Activated CD4-positive, alpha-beta T cell treated with anti-CD3 and anti-CD28 coated beads, Interleukin-2, amount 10 ng/mL, durations not matched to agents 24 days and 14 days (primary cell): Measurements from ENCODE around the gene RPS6KA3. TPM values are rescaled to one million over a fixed set of nuclear protein-coding genes. Genes with fewer than 3 reads are reported as not detected.

ENCODE experiments used
- DNase-seq: peaks from one replicate; pipeline ENCODE4 v3.0.0; 2022
- H3K27ac Mint-ChIP-seq: one replicate; pipeline ENCODE4 v1.8.0; 2022; ENCODE audit warnings: mild to moderate bottlenecking, mixed read lengths
- H3K27me3 Mint-ChIP-seq: one replicate; pipeline ENCODE4 v1.8.0; 2022; ENCODE audit warnings: mixed read lengths
- H3K36me3 Mint-ChIP-seq: one replicate; pipeline ENCODE4 v1.8.0; 2022; ENCODE audit warnings: low read depth, mild to moderate bottlenecking, mixed read lengths
- H3K4me1 Mint-ChIP-seq: one replicate; pipeline ENCODE4 v1.8.0; 2021; ENCODE audit warnings: mixed read lengths
- H3K4me3 Mint-ChIP-seq: one replicate; pipeline ENCODE4 v1.8.0; 2022; ENCODE audit warnings: mild to moderate bottlenecking, moderate library complexity, mixed read lengths
- H3K9me3 Mint-ChIP-seq: one replicate; pipeline ENCODE4 v1.8.0; 2021; ENCODE audit warnings: mixed read lengths
- intact Hi-C: fragments of 100-400 bp; cut with micrococcal nuclease; formaldehyde crosslinking; loops from one replicate; pipeline ENCODE4 v1.15.1; 2023
- total RNA-seq: library from RNA; stranded (reverse); gene quantifications from 2 replicates; pipeline ENCODE4 v1.2.3, GENCODE V29; 2022

RPS6KA3 gene
- 49.8 and 51.1 TPM in 2 replicates for total RNA-seq

DNA sequence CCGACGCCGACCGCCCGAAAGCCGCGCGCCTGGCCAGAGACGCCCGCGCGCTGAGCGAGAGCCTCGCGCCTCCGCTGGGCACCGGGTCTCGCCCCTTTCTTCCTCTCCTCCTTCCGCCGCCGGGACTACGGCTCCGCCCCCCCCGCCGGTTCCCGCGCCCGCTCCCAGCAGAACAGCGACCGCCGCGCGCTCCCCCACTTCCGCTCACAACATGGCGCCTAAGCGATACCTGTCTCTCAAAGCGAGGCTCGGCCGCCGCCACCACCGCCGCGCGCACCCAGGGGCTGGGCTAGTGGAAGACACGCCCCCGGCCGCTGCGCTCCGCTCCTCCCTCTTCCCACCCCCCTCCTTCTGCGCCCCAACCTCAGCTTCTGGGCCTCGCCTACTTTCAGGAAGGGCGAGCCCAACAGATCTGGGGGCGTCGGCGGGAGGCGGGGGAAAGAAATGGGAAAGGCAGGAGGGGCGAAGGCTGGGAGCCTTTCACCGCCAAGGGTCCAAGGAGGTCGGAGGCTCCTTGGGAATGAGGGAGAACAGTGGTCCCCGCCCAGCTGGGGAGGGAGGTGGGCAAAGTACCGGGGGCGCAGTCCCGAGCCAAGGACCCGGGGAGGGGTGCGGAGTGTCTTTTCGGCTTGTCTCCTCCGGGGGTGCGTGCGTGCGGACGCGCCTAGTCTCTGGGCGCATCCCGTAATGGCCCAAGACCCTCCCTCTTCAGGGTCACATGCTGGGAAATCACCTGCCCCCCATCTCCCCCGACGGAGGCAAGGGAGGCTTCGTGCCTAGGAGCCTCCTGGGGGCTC, at the start of gene RPS6KA3:
Gene RPS6KA3, minus strand, starts transcription at position 100 of the 797 bp plus-strand sequence. CDS start 277 bp downstream, outside the sequence.
- intact Hi-C loops: loop anchor here (2.0 to 10.0 kb wide), 7 partner anchors 65 to 1108 kb away; partner anchors contain the start of genes CNKSR2 and EIF1AX
- peaks cover 5% of the 10 kb centered on the region for H3K36me3 Mint-ChIP-seq
- H3K27me3 Mint-ChIP-seq: peaks cover 7% of the 10 kb centered on the region
- peak within 1 kb of the TSS; percentile 92 for H3K4me3 Mint-ChIP-seq
- peaks cover 12% of the 10 kb centered on the region for H3K4me1 Mint-ChIP-seq
- peak within 1 kb of the TSS; percentile 96 for H3K27ac Mint-ChIP-seq
- DNase-seq: peak; percentile 96
- H3K9me3 Mint-ChIP-seq: no peaks in the 10 kb centered on the region

- H3K27ac Mint-ChIP-seq: no peak overlapping the region
- DNase-seq: no peak
- no peaks in the 10 kb centered on the region for H3K36me3 Mint-ChIP-seq
- intact Hi-C loops: no loop called here
- H3K27me3 Mint-ChIP-seq: peaks cover 2% of the 10 kb centered on the region
- no peaks in the 10 kb centered on the region for H3K9me3 Mint-ChIP-seq
- H3K4me1 Mint-ChIP-seq: peaks cover 3% of the 10 kb centered on the region
- H3K4me3 Mint-ChIP-seq: no peak overlapping the region
Observed at GRCh38 chrX:20315140-20315539, 48.4 kb upstream of the RPS6KA3 start.

- DNase-seq: no peak
- Mint-ChIP-seq H3K9me3 (no peaks in the 10 kb centered on the region), H3K4me1 (peaks cover 3% of the 10 kb centered on the region), H3K36me3 (no peaks in the 10 kb centered on the region), H3K27ac (no peak overlapping the region), H3K27me3 (peaks cover 3% of the 10 kb centered on the region), H3K4me3 (no peak overlapping the region)
- intact Hi-C loops: no loop called here
Observed at GRCh38 chrX:20313899-20314298, 47.2 kb upstream of the RPS6KA3 start.

- H3K4me3 Mint-ChIP-seq: no peak overlapping the region
- no peaks in the 10 kb centered on the region for H3K9me3 Mint-ChIP-seq
- DNase-seq: no peak
- H3K36me3 Mint-ChIP-seq: no peaks in the 10 kb centered on the region
- H3K27me3 Mint-ChIP-seq: peaks cover 4% of the 10 kb centered on the region
- no peak overlapping the region for H3K27ac Mint-ChIP-seq
- intact Hi-C loops: no loop called here
- peaks cover 3% of the 10 kb centered on the region for H3K4me1 Mint-ChIP-seq
Observed at GRCh38 chrX:20312018-20312417, 45.3 kb upstream of the RPS6KA3 start.

DNA sequence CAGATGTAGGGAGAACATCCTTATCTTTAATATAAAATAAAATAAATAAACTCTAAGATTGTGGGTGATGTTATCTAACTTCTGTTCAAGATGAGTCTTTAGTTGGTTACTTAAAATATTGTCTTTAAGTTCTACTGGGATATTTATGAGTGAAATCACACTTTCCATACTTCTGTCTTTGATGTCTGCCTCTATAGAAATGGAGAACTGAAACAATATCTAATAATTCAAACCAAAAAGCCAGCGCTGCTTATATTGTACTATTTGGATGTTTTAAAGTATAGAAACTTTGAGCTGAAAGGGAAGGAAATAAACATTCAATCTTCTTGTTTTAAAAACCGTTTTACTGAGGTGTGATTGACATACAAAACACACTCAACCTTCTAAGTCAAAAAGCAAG, 44.8 kb upstream of the RPS6KA3 start:
- no peak overlapping the region for H3K27ac Mint-ChIP-seq
- no peaks in the 10 kb centered on the region for H3K9me3 Mint-ChIP-seq
- DNase-seq: no peak
- H3K36me3 Mint-ChIP-seq: no peaks in the 10 kb centered on the region
- intact Hi-C loops: no loop called here
- H3K4me1 Mint-ChIP-seq: peaks cover 3% of the 10 kb centered on the region
- no peak overlapping the region for H3K4me3 Mint-ChIP-seq
- H3K27me3 Mint-ChIP-seq: peaks cover 4% of the 10 kb centered on the region

DNA sequence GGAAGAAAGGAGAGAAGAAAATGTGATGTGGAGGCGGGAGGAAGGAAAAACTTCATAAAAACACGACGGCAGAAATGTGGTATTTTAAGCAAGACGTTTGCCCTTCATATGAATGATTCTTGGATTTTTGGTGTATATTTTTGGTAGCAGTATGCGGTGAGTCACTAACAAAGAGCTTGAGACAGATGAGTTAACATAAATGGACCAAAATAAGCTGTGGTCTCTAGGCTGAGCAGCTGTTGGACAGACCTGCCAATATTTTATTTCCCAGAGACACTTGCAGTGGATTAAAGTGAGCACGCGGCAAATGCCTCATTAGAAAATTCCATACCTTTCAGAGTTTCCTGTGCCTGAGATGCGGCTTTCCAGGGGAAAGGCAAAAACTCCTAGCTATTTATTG, 43.1 kb upstream of the RPS6KA3 start:
- Mint-ChIP-seq H3K36me3 (no peaks in the 10 kb centered on the region), H3K4me3 (no peak overlapping the region)

GRCh38 chrX:20306668-20307067, 40.0 kb upstream of the RPS6KA3 start:
- no peak overlapping the region for H3K27ac Mint-ChIP-seq
- no peaks in the 10 kb centered on the region for H3K4me1 Mint-ChIP-seq
- no peak for DNase-seq
- no peaks in the 10 kb centered on the region for H3K36me3 Mint-ChIP-seq
- H3K4me3 Mint-ChIP-seq: no peak overlapping the region
- H3K9me3 Mint-ChIP-seq: no peaks in the 10 kb centered on the region
- H3K27me3 Mint-ChIP-seq: peaks cover 10% of the 10 kb centered on the region
- intact Hi-C loops: loop anchor here (10.0 kb wide), 1 partner anchor 68 kb away; no protein-coding TSS in a partner anchor

More for the DNA sequence above, 43.1 kb upstream of the RPS6KA3 start:
- no peak for DNase-seq
- Mint-ChIP-seq H3K27me3 (peaks cover 7% of the 10 kb centered on the region), H3K9me3 (no peaks in the 10 kb centered on the region), H3K4me1 (no peaks in the 10 kb centered on the region), H3K27ac (no peak overlapping the region)
- intact Hi-C loops: loop anchor here (10.0 kb wide), 1 partner anchor 65 kb away; no protein-coding TSS in a partner anchor

DNA sequence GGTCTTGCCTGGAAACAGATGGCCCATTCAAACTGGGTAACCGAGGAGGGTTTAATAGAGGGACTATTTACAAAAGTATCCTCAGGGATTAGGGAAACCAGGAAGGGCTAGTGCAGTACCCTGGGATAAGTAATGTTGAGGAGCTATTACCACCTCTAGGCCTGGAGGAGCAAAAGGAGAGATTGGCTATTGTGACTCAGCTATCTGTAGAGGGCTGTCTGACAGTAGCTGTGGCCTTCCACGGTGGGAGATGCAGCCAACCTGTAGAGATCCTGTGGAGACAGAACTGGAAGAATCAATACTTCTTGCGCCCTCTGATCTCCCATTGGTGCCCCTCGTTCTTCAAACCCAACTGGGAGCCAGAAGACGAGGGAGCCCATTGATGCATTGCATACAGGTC, 34.1 kb upstream of the RPS6KA3 start:
- peak; percentile 54 for DNase-seq
- intact Hi-C loops: loop anchor here (10.0 kb wide), 1 partner anchor 74 kb away; no protein-coding TSS in a partner anchor
- Mint-ChIP-seq H3K36me3 (no peaks in the 10 kb centered on the region), H3K4me3 (no peak overlapping the region), H3K4me1 (peaks cover 1% of the 10 kb centered on the region), H3K9me3 (no peaks in the 10 kb centered on the region), H3K27me3 (peaks cover 20% of the 10 kb centered on the region), H3K27ac (no peak overlapping the region)

DNA sequence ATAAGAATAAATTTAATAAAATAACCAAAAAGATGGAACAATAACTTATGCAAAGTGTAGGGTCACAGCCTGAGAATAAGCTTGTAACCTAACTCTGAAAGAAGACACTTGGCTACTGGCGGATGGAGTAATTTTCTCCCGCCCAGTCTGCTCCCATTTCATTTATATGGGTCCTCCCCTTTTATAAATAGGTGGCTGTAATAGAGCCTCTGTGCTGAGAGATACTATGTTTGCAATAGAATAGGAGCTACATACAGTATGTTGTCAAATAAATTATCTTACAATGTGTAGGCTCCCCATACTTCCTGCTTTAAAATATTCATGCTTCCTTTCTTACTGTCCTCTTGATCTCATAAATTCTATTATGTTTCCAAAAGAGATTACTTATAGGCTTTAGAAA, 28.2 kb upstream of the RPS6KA3 start:
- H3K36me3 Mint-ChIP-seq: no peaks in the 10 kb centered on the region
- no peak for DNase-seq

GRCh38 chrX:20294284-20294683, 27.6 kb upstream of the RPS6KA3 start:
- Mint-ChIP-seq H3K36me3 (no peaks in the 10 kb centered on the region), H3K4me1 (peaks cover 1% of the 10 kb centered on the region), H3K27me3 (peaks cover 14% of the 10 kb centered on the region), H3K4me3 (no peak overlapping the region), H3K27ac (no peak overlapping the region), H3K9me3 (no peaks in the 10 kb centered on the region)
- intact Hi-C loops: no loop called here
- no peak for DNase-seq

More for the DNA sequence above, 28.2 kb upstream of the RPS6KA3 start:
- H3K9me3 Mint-ChIP-seq: no peaks in the 10 kb centered on the region
- H3K27ac Mint-ChIP-seq: no peak overlapping the region
- peaks cover 14% of the 10 kb centered on the region for H3K27me3 Mint-ChIP-seq
- H3K4me3 Mint-ChIP-seq: no peak overlapping the region
- H3K4me1 Mint-ChIP-seq: peaks cover 1% of the 10 kb centered on the region
- intact Hi-C loops: no loop called here

- Mint-ChIP-seq H3K9me3 (peaks cover 6% of the 10 kb centered on the region), H3K27ac (no peak overlapping the region), H3K4me3 (no peak overlapping the region), H3K27me3 (peaks cover 3% of the 10 kb centered on the region), H3K4me1 (no peaks in the 10 kb centered on the region), H3K36me3 (no peaks in the 10 kb centered on the region)
- DNase-seq: no peak
- intact Hi-C loops: no loop called here
Observed at GRCh38 chrX:20285511-20285910, 18.8 kb upstream of the RPS6KA3 start.

GRCh38 chrX:20284992-20285391, 18.3 kb upstream of the RPS6KA3 start:
- Mint-ChIP-seq H3K36me3 (no peaks in the 10 kb centered on the region), H3K27ac (no peak overlapping the region)

GRCh38 chrX:20284444-20284843, 17.7 kb upstream of the RPS6KA3 start:
- H3K36me3 Mint-ChIP-seq: no peaks in the 10 kb centered on the region
- H3K4me3 Mint-ChIP-seq: no peak overlapping the region
- intact Hi-C loops: no loop called here
- H3K27me3 Mint-ChIP-seq: peaks cover 3% of the 10 kb centered on the region
- peaks cover 6% of the 10 kb centered on the region for H3K9me3 Mint-ChIP-seq
- no peak overlapping the region for H3K27ac Mint-ChIP-seq
- no peak for DNase-seq
- H3K4me1 Mint-ChIP-seq: no peaks in the 10 kb centered on the region

More at GRCh38 chrX:20284992-20285391, 18.3 kb upstream of the RPS6KA3 start:
- DNase-seq: no peak
- Mint-ChIP-seq H3K27me3 (peaks cover 3% of the 10 kb centered on the region), H3K4me3 (no peak overlapping the region), H3K9me3 (peaks cover 6% of the 10 kb centered on the region), H3K4me1 (no peaks in the 10 kb centered on the region)
- intact Hi-C loops: no loop called here

GRCh38 chrX:20280938-20281337, 14.2 kb upstream of the RPS6KA3 start:
- Mint-ChIP-seq H3K4me3 (no peak overlapping the region), H3K27me3 (peaks cover 23% of the 10 kb centered on the region), H3K27ac (no peak overlapping the region), H3K4me1 (no peaks in the 10 kb centered on the region), H3K36me3 (no peaks in the 10 kb centered on the region), H3K9me3 (peaks cover 9% of the 10 kb centered on the region)
- intact Hi-C loops: no loop called here
- no peak for DNase-seq
